VCaP (cell line): Measurements from ENCODE around the gene HBS1L.

Source experiments
- H3K27ac ChIP-seq: fragments of 450-650 bp; 2 replicates; pipeline ENCODE4 v1.5.1; 2017
- TF ChIP-seq, protein P1 (sequence below): fragments of 450-650 bp; conservative IDR thresholded peaks from 2 replicates; pipeline ENCODE4 v1.5.1; 2017; ENCODE audit warnings: mild to moderate bottlenecking, moderate library complexity

Gene HBS1L

DNA sequence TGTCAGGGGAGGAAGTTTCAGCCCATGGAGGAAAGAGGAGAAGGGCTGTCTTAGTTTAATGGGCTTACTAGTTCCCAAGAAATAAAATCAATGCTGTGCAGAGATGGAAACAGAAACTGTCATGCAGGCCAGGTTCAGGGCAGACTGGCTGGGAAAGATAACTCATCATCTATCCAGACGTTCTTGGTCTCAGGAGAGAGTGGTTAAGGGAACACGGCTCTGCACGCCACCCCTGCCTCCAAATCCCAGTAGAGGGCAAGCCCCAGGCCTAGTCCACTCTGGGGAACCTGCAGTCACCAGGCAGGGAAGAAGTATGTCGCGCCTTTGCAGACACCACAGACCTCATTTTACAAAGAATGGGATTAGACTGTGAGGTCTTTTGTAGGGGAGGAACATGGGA lies 117.2 kb downstream of the HBS1L start:
- TF ChIP-seq, protein P1, sequence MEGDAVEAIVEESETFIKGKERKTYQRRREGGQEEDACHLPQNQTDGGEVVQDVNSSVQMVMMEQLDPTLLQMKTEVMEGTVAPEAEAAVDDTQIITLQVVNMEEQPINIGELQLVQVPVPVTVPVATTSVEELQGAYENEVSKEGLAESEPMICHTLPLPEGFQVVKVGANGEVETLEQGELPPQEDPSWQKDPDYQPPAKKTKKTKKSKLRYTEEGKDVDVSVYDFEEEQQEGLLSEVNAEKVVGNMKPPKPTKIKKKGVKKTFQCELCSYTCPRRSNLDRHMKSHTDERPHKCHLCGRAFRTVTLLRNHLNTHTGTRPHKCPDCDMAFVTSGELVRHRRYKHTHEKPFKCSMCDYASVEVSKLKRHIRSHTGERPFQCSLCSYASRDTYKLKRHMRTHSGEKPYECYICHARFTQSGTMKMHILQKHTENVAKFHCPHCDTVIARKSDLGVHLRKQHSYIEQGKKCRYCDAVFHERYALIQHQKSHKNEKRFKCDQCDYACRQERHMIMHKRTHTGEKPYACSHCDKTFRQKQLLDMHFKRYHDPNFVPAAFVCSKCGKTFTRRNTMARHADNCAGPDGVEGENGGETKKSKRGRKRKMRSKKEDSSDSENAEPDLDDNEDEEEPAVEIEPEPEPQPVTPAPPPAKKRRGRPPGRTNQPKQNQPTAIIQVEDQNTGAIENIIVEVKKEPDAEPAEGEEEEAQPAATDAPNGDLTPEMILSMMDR: no peak
- H3K27ac ChIP-seq: no peak overlapping the region

DNA sequence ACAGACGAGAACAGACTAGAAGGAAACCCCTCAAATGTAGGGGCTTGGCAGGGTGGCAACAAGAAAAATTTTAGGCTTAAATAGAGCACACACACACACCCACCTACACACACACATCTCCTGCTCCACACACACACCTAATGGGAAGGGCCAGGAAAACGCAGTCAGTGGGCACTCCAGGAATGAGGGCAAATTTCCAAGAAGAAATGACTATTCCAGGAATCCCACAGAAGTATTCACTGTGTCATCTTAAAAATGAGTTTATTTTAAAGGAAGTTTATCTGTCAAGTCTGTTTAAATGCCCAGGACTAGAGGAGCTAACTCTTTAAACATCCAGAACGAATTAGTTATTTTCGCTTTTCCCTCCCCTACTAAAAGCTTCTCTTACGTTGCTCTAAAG lies 117.7 kb downstream of the HBS1L start:
- no peak overlapping the region for H3K27ac ChIP-seq
- TF ChIP-seq, protein P1: no peak

DNA sequence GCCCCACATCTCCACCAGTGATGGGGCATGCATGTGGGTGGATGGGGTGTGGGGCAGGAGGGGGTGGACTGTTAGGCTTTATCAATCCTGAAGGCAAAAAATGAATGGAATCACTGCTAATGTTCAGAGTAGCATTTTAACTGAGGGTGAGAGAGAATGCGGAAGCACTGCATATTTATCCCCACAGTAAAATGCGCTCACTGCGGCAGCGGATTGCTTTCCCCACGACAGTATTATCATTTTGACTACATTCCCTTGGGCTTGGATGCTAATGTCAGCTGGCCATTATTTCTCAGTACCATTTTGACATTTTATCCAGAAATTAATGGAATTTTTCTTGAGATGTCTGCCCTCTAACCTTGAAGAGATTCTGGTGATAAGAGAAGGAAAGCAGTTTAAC lies 118.1 kb downstream of the HBS1L start:
- no peak overlapping the region for H3K27ac ChIP-seq
- TF ChIP-seq, protein P1: no peak

DNA sequence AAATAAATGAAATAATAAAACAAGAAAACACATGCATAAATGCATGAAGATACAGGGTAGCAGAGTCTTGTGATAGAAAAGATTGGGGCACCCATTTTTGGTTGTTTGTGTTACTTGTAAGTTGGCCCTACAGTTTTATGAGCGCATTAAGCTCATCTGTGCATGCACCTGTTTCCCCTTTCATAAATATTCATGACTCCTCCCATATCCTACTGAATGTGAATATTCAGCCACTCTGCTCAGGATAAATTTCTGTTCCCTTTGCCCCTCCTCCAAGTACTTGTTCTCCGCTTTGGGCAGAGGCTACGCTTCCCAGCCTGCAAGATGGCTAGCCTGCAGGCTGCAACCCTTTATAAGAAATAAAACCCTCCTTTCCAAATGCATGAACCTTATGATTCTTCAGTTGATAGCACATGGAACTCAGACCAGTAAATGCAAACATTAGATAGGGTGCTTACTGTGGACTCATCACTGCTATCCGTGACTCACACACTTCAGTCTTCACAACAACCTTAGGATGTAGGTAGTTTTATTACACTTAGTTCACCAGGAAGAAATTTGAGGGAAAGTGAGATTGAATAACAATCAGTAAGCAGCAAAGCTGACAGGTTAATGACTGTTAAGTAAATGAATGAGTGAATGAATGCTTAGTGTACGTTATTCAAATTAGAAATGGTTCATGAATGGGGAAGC lies 119.7 kb downstream of the HBS1L start:
- H3K27ac ChIP-seq: no peak overlapping the region
- TF ChIP-seq, protein P1: no peak

DNA sequence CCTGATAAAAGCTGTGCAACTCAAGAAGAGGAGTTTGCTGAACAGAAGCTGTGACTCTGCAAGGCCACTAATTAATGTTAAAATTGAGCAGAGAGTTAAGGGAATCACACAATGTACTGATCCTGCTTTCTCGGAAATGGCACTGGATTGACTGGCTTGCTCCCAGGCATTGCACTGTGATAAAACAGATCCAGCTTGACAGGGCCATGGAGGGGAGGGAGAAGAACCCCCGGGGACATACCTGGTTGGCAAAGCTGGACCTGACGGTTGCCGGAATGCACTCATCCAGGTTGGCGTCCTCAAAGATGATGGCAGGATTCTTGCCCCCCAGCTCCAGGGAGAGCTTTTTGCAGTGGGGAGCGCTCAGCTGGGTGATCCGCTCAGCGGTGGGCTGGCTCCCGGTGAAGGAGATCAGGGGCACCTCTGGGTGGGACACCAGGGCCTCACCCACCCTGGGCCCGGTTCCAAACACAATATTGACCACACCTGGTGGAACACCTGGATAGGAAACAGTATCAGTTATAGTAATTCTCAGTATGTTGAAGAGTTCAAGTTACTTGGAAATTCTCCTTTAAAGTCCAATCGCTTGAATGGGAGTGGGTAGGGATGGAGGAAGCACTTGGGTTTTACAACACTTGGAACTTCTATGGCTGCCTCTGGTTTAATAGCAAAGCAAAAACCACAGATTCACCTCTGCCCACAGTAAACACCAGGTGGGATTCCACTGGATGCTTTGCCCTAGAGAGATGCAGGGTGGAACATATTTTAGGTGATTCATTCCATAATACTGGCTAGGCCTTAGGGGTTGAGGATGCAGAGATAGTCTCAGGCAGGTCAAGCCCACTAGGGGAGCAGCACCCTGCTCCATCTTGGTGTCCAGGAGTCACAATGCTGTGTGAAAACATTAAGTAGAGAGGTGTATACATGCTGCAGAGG lies 121.8 kb downstream of the HBS1L start:
- no peak overlapping the region for H3K27ac ChIP-seq
- TF ChIP-seq, protein P1: no peak

DNA sequence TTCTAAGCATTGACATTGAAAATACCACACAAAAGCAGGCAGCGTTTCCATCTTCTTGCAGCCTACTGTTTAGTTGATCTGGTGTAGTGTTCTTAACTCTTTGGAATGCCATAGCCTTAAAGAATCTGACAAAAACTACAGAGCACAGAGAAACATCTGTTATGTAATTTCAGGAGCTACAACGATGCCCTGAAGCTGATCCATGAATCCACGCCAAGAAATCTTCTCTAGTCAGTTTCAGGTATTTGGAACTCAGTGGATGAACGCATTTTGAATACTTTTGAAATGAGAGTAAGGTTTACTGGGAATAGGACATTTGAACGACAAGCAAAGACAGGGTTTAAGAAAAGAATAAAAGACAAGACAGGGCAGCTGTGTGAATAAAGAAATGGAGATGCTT lies 122.5 kb downstream of the HBS1L start:
- no peak overlapping the region for H3K27ac ChIP-seq
- TF ChIP-seq, protein P1: no peak

DNA sequence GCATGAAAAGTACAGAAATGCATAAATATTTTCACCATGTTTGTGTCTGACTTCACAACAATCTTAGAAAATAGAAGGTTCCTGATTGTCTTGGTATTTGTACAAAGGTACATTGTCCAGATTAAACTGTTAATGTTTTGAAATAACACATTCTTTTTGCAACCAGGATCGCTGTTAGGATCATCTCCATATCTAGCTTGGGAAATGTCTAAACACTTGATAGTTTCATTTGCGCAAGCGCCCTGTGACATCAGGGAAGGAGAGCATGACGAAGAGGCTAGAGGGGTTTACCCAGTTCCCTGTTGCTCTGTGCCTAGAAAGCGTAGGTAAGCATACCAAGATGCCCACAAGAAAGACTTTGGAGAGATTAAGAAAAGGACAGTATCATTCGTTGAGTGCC lies 124.2 kb downstream of the HBS1L start:
- TF ChIP-seq, protein P1: no peak
- no peak overlapping the region for H3K27ac ChIP-seq
